ENCODE data around the gene HAUS5.

DNA sequence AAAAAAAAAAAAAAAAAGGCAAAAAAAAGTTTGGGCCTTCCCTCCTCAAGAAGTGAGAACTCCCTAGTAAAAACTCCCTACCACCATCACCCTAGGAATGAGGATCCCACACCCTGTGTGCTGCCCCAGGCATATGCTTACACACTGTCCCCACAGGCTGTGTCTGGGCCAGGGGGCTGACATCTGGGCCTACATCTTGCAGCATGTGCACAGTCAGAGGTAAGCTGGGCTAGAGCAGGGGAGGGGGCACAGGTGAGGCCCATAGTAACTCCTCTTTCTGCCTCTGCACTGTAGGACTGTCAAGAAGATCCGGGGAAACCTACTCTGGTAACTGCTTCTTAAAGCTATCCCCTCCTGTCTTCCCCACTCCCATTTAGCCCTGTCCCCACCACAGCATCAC, 1.0 kb downstream of the HAUS5 start:
- TF ChIP-seq, protein P1, sequence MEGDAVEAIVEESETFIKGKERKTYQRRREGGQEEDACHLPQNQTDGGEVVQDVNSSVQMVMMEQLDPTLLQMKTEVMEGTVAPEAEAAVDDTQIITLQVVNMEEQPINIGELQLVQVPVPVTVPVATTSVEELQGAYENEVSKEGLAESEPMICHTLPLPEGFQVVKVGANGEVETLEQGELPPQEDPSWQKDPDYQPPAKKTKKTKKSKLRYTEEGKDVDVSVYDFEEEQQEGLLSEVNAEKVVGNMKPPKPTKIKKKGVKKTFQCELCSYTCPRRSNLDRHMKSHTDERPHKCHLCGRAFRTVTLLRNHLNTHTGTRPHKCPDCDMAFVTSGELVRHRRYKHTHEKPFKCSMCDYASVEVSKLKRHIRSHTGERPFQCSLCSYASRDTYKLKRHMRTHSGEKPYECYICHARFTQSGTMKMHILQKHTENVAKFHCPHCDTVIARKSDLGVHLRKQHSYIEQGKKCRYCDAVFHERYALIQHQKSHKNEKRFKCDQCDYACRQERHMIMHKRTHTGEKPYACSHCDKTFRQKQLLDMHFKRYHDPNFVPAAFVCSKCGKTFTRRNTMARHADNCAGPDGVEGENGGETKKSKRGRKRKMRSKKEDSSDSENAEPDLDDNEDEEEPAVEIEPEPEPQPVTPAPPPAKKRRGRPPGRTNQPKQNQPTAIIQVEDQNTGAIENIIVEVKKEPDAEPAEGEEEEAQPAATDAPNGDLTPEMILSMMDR (IDR thresholded peaks at IDR 0.05; ENCODE audit: insufficient read depth, low read depth, low read length) = no peak
- TF ChIP-seq EZH2 (IDR thresholded peaks at IDR 0.05; ENCODE audit: insufficient read depth, low read length) = no peak

Data from astrocyte (in vitro differentiated cells and primary cell).